Osteocyte (in vitro differentiated cells): Measurements from ENCODE around the gene NTN1. TPM values are rescaled to one million over a fixed set of nuclear protein-coding genes. Genes with fewer than 3 reads are reported as not detected.
"Not testable (repeated sequence)": the region's sequence is repeated elsewhere in the genome, so short reads cannot be mapped to it uniquely, and the experiment has no call there.

Experiments
- DNase-seq: peaks from one replicate; pipeline ENCODE4 v3.0.0; 2021; ENCODE audit warnings: mixed read lengths; ENCODE audit not compliant: unreplicated experiment; ENCODE audit errors: extremely low spot score
- H3K27ac Mint-ChIP-seq: one replicate; pipeline ENCODE4 v1.8.0; 2021; ENCODE audit warnings: mild to moderate bottlenecking, mixed read lengths; ENCODE audit not compliant: unreplicated experiment
- H3K27me3 Mint-ChIP-seq: one replicate; pipeline ENCODE4 v1.8.0; 2021; ENCODE audit warnings: mixed read lengths; ENCODE audit not compliant: unreplicated experiment
- H3K36me3 Mint-ChIP-seq: one replicate; pipeline ENCODE4 v1.8.0; 2021; ENCODE audit warnings: mixed read lengths; ENCODE audit not compliant: unreplicated experiment
- H3K4me1 Mint-ChIP-seq: one replicate; pipeline ENCODE4 v1.8.0; 2021; ENCODE audit warnings: mixed read lengths; ENCODE audit not compliant: unreplicated experiment
- H3K4me3 Mint-ChIP-seq: one replicate; pipeline ENCODE4 v1.8.0; 2021; ENCODE audit warnings: mild to moderate bottlenecking, moderate library complexity, mixed read lengths; ENCODE audit not compliant: unreplicated experiment
- H3K9me3 Mint-ChIP-seq: one replicate; pipeline ENCODE4 v1.8.0; 2021; ENCODE audit warnings: mixed read lengths; ENCODE audit not compliant: unreplicated experiment
- total RNA-seq: library from RNA; stranded (reverse); gene quantifications from 2 replicates; pipeline ENCODE4 v1.2.1, GENCODE V29; 2021
- TF ChIP-seq, protein P1 (sequence below): fragments of 200-600 bp; sonication (generic); IDR thresholded peaks from 2 replicates; pipeline ENCODE4 v1.5.0; 2021; ENCODE audit warnings: antibody characterized with exemption, mild to moderate bottlenecking, moderate library complexity

The NTN1 gene
- total RNA-seq, 1 donor from 2014 or later = 21.4 TPM

DNA sequence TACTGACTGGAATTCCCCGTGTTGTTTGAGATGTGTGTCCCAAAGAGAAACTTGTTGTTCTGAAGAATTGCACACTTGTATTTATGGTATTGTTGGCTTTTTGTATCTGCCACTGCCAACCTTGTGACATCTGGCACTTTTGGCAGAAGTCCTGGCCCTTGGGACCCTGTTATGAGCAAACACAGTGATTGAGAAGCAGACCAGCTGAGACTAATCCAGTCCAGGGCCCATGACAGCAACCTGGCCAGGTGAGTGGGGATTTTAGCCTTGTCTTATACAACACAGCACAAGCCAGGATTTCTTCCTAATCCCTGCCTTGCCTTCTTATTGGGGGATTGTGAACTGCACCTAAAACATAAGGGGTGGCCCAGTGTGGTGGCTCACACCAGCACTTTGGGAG lies 80.0 kb downstream of the NTN1 start:
- DNase-seq = no peak
- H3K27ac Mint-ChIP-seq = no peak overlapping the region
- TF ChIP-seq, protein P1, sequence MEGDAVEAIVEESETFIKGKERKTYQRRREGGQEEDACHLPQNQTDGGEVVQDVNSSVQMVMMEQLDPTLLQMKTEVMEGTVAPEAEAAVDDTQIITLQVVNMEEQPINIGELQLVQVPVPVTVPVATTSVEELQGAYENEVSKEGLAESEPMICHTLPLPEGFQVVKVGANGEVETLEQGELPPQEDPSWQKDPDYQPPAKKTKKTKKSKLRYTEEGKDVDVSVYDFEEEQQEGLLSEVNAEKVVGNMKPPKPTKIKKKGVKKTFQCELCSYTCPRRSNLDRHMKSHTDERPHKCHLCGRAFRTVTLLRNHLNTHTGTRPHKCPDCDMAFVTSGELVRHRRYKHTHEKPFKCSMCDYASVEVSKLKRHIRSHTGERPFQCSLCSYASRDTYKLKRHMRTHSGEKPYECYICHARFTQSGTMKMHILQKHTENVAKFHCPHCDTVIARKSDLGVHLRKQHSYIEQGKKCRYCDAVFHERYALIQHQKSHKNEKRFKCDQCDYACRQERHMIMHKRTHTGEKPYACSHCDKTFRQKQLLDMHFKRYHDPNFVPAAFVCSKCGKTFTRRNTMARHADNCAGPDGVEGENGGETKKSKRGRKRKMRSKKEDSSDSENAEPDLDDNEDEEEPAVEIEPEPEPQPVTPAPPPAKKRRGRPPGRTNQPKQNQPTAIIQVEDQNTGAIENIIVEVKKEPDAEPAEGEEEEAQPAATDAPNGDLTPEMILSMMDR = no peak
- no peaks in the 10 kb centered on the region for H3K4me1 Mint-ChIP-seq
- no peaks in the 10 kb centered on the region for H3K36me3 Mint-ChIP-seq
- no peak overlapping the region for H3K4me3 Mint-ChIP-seq
- no peaks in the 10 kb centered on the region for H3K9me3 Mint-ChIP-seq
- H3K27me3 Mint-ChIP-seq = peaks cover 7% of the 10 kb centered on the region

- not testable (repeated sequence) for H3K4me3 Mint-ChIP-seq, H3K4me1 Mint-ChIP-seq, H3K27ac Mint-ChIP-seq, DNase-seq, H3K36me3 Mint-ChIP-seq, H3K9me3 Mint-ChIP-seq, H3K27me3 Mint-ChIP-seq
These were observed 81.9 kb downstream of the NTN1 start for GRCh38 chr17:9103193-9103592.

DNA sequence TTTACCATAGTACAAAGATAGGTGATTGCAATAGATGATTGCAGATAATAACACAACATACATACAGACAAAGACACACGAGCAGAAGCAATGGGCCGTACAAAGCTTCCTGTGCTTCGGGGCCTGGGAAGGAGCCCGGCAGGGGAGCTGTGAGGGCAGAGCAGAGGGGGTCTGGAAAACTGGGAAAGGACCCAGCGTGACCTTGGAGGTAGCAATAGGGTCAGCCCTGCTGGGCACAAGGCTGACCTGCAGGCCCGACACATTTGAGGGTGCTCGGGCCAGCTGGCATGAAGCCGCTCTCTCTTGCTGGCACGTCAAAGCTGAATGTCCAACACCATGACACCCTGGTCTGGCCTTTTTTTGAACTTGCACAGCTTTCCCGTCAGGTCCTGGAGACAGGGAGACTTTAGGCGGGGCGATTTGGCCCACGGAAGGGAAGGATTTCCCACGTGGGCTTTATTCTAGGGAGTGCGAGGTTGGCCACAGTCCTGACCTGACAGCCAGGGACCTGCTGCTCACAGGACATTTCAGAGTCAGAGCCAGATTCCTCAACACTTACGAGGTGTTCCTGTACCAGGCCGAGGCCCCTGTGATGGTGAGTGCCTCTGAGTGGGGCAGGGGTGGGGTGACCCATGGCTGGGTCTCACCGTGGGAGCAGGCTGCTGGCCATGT lies 83.2 kb downstream of the NTN1 start:
- Mint-ChIP-seq H3K4me1 (no peaks in the 10 kb centered on the region), H3K4me3 (no peak overlapping the region)
- TF ChIP-seq, protein P1 = no peak

DNA sequence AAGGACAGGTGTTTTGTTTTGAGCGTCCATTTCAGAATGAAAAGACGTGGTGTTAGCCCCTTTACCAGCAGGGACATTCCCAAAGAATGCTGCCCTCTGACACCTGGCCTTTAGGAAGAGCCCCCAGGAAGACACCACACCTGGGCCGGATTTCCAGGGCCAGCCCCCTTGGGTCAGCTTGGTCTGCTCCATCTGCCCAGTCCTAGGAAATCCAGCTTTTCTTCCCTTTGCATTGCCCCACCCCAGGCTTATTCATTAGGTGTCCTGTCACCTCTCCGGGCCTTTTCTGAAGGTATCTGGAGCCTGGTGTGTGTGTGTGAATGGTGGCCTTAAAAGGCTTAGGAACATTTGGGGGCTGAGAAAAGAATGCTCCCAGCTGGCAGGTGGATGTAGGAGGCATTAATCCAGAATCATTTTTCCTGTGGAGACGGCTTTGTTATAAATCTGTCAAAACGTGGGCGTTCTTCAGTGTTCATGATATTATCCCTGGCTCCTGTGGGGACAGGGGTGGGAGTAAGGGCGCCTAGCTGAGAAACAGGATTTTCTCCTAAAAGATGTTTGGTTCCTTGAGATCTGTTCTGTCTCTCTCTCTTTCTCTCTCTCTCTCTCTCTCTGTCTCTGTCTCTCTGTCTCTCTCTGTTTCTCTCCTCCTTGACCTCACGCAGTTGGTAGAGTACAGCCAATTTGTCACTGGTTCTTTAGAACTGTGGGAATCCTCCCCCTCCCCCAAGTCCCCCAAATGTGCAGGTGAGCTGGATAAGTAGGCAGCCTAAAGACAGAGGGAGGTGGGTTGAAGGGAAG lies 84.0 kb downstream of the NTN1 start:
- Mint-ChIP-seq H3K27ac (no peak overlapping the region), H3K4me1 (no peaks in the 10 kb centered on the region), H3K9me3 (no peaks in the 10 kb centered on the region), H3K4me3 (no peak overlapping the region), H3K36me3 (no peaks in the 10 kb centered on the region), H3K27me3 (peaks cover 17% of the 10 kb centered on the region)
- DNase-seq = no peak
- TF ChIP-seq, protein P1 = no peak

More for the DNA sequence above, 83.2 kb downstream of the NTN1 start:
- no peak for DNase-seq
- H3K9me3 Mint-ChIP-seq = no peaks in the 10 kb centered on the region
- peaks cover 13% of the 10 kb centered on the region for H3K27me3 Mint-ChIP-seq
- H3K27ac Mint-ChIP-seq = no peak overlapping the region
- H3K36me3 Mint-ChIP-seq = no peaks in the 10 kb centered on the region

GRCh38 chr17:9106278-9106677 lies 85.0 kb downstream of the NTN1 start:
- H3K4me1 Mint-ChIP-seq, H3K27ac Mint-ChIP-seq, H3K9me3 Mint-ChIP-seq, H3K4me3 Mint-ChIP-seq, H3K36me3 Mint-ChIP-seq, DNase-seq: not testable (repeated sequence)
- peaks cover 24% of the 10 kb centered on the region for H3K27me3 Mint-ChIP-seq

- no peaks in the 10 kb centered on the region for H3K36me3 Mint-ChIP-seq
- H3K27me3 Mint-ChIP-seq = peaks cover 32% of the 10 kb centered on the region
- H3K4me3 Mint-ChIP-seq = no peak overlapping the region
- H3K9me3 Mint-ChIP-seq = no peaks in the 10 kb centered on the region
- no peaks in the 10 kb centered on the region for H3K4me1 Mint-ChIP-seq
- no peak for DNase-seq
- TF ChIP-seq, protein P1 = no peak
- H3K27ac Mint-ChIP-seq = no peak overlapping the region
These were observed 86.2 kb downstream of the NTN1 start for GRCh38 chr17:9107527-9107926.
